Germinal center (tissue), 1 donor: ENCODE measurements around the gene LHPP.

Source experiments
- DNase-seq: peaks from one replicate; pipeline ENCODE4 v3.0.0; 2012; ENCODE audit warnings: mixed read lengths, low spot score

Gene LHPP

DNA sequence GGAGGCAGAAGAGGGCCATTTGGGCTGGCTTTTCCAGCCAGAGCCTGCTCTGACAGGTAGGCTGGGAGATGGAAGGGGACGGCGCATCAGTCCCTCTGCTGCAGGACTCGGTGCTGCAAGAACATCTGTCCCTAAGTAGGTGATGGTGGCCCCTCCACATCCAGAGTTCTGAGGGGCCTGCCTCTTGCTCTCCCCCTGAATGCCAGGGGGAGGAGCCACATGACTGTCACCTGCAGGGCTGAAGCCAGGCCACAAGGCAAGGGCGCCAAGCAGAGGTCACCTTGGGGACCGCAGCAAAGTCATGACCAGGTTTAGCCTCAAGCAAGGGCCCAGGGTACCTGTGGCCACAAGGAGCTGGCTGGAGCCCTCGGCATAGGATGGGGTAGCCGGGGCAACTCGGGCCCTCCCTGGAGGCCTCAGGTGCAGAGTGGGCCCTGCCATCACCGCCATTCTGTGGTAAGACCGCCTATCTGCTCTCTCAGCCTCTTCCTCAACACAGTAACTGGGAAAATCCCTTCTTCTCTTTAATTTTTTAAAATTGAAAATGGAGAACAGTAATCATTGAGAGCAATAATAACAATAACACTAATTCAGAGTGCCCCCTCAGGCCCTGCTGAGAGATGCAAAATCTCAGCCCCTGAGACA, 183.3 kb downstream of the LHPP start:
- no peak for DNase-seq

GRCh38 chr10:124645467-124646095, 184.0 kb downstream of the LHPP start:
- no peak for DNase-seq

GRCh38 chr10:124646483-124647352, 185.1 kb downstream of the LHPP start:
- no peak for DNase-seq

DNA sequence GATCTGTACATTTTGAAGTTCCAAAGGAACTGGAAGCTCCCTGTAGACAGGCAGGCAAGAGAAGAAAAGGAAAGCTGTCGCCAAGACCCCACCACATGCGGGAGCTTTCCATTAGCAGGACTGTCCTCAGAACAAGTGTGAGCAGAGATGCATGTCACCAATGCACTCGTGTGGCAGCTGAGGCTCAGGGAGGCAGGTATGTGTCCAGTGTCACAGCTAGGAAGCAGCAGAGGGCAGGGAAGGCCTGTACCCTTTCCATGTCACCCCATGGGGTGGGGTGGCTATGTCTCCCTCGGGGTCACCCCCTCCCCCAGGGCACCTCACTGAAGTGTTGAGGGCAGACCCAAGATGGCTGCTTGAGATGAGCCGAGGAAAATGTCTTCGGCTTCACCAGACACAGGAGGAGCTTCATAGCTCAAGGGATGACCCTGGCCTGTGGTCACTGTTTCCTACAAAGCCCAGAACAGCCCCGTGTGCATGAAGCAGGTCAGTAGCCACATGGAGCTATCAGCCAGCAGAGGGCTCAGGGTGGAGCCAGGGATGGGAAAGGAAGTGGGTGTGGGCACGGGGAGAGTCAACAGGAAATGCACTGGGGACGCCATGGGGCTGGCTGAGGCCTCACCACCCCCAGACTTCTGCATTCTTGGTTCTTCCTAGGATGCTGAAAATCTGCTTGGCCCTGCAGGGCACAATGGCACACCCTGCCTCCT, 186.0 kb downstream of the LHPP start:
- peak; percentile 76 for DNase-seq

DNA sequence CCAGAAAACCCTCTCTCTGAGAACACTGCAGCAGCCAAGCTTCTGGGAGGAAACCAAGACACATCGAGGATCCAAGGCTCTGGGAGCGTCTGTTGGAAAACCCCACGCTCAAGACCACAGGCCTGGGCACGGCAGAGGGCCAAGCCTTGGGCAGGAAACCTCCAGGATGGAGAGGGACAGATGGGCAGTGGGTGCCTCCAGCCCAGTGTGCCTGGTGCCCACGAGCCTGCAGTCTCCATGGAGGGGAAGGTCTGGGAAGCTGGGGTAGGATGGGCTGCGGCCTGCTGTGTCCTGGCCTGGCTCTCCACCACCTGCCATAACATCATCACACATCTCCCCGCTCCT, 186.5 kb downstream of the LHPP start:
- no peak for DNase-seq

GRCh38 chr10:124648738-124649137, 187.1 kb downstream of the LHPP start:
- no peak for DNase-seq

DNA sequence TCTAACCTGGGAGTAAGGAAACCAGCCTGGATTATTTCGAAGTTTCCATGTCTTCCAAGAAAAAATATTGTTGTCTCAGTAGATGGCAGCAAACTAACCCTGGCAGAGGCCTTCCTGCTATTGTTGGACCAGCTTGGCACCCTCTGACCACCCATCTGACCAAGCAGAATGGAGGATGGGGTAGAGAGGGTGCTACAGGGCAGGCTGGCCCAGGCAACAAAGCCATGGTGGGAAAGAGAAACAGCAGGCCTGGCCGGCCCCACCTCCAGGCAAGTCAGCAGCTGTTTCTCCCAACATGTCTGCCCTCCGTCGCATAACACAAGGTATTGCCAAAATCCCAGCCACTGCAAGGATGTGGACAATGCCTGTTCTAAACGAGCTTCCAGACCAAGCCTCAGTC, 187.6 kb downstream of the LHPP start:
- DNase-seq, result no peak

DNA sequence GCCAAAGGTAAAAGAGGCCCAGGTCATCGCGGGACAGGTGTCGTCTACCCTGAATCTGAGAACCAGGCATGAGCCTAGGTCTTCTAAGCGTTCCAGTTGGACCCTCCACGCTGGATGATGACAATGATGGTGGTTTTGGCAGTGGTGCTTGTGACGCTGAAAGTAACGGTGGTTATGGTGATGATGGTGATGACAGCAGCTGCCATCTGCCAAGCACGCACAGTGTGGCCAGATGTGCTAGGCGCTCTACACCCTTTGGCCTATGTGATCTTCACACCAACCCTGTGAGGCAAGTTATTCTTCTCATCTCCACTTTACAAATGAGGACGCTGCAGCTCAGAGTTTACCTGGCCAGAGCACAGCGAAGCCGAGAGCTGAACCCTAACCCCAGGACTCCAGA, 188.6 kb downstream of the LHPP start:
- no peak for DNase-seq

GRCh38 chr10:124650820-124651401, 189.3 kb downstream of the LHPP start:
- no peak for DNase-seq

- no peak for DNase-seq
Measured at GRCh38 chr10:124651402-124651891, 189.8 kb downstream of the LHPP start.

- no peak for DNase-seq
Measured at GRCh38 chr10:124652200-124652599, 190.6 kb downstream of the LHPP start.

GRCh38 chr10:124652701-124653100, 191.1 kb downstream of the LHPP start:
- DNase-seq, result no peak

GRCh38 chr10:124653311-124653710, 191.7 kb downstream of the LHPP start:
- DNase-seq, result no peak

DNA sequence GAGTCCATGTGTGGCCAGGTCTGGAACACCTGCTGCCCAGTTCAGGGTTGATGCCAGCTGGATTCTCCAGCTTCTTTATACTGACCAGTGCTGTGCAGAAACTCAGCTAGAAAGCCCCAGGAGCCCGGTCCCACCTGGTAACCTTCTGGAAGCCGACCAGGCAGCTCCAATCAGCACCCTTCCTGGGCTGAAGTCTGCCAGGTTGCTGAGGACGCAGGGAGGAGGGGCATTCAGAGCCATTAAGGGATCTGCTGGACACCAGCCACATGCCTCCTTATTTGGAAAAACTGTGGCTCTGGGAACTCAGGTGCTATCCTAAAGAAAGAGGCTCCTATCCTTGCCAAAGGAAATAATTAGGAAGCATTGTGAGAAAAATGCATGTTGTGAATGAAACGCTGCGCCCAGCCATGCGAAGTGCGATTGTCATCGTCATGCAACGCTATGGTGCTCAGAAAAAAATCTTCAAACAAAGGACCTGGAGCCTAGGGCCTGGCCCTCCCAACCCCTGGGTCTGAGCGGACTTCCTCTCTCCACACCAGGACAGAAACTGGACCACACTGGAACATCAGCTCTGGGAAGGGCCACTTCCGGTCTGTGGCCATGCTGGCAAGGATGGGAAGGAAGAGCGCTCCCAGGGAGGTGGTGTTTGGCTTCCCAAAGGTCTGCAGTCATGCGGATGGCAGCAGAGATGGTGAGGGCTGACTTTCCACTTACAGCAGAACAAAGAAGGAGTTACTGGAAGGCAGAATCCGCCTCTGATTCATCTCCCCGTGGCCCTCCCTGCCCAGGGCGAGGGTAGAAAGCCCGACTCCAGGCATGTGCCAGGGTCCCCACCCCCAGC, 192.4 kb downstream of the LHPP start:
- no peak for DNase-seq

DNA sequence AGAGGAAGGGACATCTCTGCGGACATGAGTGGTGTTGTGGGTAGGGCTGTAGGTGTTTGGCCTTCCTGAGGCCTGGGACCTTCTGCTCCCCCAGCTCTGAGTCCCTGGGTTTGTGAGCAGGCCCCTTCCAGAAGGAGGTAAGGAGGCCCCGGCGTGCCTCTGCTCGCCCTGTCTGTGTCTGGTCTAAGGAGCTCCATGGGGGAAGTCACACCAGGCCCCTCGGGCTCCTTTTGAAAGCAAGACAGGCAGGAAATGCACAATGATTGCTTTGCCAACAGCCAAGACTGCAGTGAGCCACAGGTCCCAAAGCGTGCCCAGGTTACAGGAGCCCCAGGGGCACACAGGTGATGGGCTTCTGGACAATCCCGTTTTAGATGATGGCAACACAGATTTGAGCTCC, 193.1 kb downstream of the LHPP start:
- DNase-seq, result no peak

DNA sequence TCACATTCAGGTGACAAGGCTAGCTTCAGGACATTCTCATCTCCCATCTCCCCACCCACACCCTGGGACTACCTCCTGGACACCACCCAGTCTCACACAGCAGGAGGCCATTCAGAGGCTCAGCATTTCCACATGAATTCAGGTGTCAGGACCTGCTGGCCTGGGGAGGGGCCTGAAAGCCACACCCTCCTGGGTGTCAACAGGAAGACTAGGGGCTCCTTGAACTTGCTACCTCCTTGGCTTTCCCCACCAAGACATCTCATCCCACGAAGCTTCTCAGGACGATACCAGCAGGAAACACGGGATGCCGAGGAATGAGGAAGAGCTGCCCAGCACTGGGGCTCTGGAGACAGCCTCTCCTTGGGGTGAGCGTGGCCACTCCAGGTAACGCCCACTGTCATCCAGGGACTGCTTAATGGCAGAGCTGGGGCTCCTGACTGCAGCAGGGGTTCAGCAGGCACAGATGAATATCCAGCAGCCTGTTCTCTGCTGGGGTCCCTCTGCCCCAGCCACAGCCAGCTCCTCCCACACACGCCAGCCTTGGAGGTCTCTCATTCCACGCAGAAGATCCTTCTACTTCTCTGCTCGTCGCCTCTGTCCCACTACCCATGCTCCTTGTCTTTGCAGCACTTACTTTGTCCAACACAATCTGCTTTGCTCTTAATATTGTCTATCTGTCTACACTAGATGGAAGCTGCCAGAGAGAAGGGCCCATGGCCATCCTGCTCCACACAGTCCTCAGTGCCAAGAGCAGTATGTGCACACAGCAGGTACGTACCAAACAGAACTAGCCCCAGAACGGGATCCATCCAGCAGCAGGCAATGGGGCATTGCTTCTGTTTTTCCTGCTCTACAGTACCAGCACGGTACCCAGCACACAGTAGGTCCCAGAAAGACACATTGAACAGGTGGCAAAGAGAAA, 193.8 kb downstream of the LHPP start:
- no peak for DNase-seq

GRCh38 chr10:124656113-124656490, 194.5 kb downstream of the LHPP start:
- DNase-seq, result no peak

- no peak for DNase-seq
Measured at GRCh38 chr10:124656541-124656940, 194.9 kb downstream of the LHPP start.

- DNase-seq, result no peak
Measured at GRCh38 chr10:124657806-124658205, 196.2 kb downstream of the LHPP start.
